SU-DHL-6 (cell line): ENCODE measurements around the gene CRAMP1.

Experiments
- EZH2phosphoT487 ChIP-seq: fragments of 200-600 bp; sonication (generic), shearing (Covaris generic); conservative IDR thresholded peaks from 2 replicates; pipeline ENCODE4 v1.6.1; 2018; ENCODE audit warnings: mild to moderate bottlenecking, antibody characterized with exemption, low read length, moderate library complexity, mixed read lengths
- TF ChIP-seq, protein P1 (sequence below): fragments of 200-600 bp; sonication (generic); IDR thresholded peaks from one replicate; pipeline ENCODE4 v1.5.1; 2017; ENCODE audit warnings: antibody characterized with exemption, mild to moderate bottlenecking, low read length, moderate library complexity; ENCODE audit not compliant: insufficient read depth, poor library complexity, severe bottlenecking

DNA sequence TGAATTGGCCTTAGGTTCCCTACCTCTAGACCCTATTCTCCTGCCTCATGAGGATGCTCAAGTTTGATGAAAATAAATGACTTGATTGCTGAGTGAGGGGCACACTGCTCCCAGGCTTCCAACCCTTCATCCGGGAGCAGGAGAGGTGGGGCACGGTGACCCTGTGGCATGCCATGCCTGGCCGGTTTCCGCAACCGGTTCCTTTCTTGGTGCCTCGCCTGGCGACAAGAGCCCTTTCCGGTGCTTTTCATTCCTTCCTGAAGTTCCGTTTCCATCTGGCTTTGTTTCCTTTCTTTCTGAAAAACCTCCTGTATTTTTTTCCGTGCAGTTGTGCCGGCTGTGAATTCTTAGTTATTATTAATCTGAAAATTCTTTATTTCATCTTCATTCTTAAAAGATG lies 27.7 kb downstream of the CRAMP1 start:
- TF ChIP-seq, protein P1, sequence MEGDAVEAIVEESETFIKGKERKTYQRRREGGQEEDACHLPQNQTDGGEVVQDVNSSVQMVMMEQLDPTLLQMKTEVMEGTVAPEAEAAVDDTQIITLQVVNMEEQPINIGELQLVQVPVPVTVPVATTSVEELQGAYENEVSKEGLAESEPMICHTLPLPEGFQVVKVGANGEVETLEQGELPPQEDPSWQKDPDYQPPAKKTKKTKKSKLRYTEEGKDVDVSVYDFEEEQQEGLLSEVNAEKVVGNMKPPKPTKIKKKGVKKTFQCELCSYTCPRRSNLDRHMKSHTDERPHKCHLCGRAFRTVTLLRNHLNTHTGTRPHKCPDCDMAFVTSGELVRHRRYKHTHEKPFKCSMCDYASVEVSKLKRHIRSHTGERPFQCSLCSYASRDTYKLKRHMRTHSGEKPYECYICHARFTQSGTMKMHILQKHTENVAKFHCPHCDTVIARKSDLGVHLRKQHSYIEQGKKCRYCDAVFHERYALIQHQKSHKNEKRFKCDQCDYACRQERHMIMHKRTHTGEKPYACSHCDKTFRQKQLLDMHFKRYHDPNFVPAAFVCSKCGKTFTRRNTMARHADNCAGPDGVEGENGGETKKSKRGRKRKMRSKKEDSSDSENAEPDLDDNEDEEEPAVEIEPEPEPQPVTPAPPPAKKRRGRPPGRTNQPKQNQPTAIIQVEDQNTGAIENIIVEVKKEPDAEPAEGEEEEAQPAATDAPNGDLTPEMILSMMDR: no peak
- no peak for TF ChIP-seq EZH2phosphoT487
